ENCODE results near the gene SDK1. TPM values are rescaled to one million over a fixed set of nuclear protein-coding genes. Genes with fewer than 3 reads are reported as not detected.

The SDK1 gene
- total RNA-seq, 1 donor from 2014 or later: 3.9 TPM

DNA sequence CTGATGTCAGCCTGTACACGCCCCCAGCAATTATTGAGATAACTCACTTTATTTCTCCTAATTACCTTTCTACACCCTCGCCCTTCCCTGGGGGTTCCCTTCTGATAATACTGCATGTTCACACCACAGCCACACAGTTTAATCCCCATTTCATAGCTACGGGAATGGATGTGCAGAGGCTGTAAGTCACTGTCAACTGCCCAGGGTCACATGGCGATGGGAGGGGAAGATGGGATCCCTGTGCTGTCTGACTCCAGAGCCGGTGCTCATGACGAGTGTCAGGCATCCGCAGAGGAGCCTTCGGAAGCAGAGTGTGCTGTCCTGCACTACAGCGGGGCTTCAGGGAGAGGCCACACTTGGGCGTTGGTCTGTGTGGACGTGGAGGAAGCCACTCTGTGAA lies 688.7 kb downstream of the SDK1 start:
- TF ChIP-seq, protein P1, sequence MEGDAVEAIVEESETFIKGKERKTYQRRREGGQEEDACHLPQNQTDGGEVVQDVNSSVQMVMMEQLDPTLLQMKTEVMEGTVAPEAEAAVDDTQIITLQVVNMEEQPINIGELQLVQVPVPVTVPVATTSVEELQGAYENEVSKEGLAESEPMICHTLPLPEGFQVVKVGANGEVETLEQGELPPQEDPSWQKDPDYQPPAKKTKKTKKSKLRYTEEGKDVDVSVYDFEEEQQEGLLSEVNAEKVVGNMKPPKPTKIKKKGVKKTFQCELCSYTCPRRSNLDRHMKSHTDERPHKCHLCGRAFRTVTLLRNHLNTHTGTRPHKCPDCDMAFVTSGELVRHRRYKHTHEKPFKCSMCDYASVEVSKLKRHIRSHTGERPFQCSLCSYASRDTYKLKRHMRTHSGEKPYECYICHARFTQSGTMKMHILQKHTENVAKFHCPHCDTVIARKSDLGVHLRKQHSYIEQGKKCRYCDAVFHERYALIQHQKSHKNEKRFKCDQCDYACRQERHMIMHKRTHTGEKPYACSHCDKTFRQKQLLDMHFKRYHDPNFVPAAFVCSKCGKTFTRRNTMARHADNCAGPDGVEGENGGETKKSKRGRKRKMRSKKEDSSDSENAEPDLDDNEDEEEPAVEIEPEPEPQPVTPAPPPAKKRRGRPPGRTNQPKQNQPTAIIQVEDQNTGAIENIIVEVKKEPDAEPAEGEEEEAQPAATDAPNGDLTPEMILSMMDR (IDR thresholded peaks at IDR 0.05; ENCODE audit: insufficient read depth, low read length, poor library complexity, severe bottlenecking): no peak
- no peaks in the 10 kb centered on the region for H3K27me3 ChIP-seq (ENCODE audit: control insufficient read depth, insufficient read depth, low read length)
- no peak overlapping the region for H3K4me3 ChIP-seq (ENCODE audit: low read depth, low read length)
- DNase-seq (ENCODE audit: low read depth): no peak
- no peaks in the 10 kb centered on the region for H3K36me3 ChIP-seq (ENCODE audit: control insufficient read depth, insufficient read depth, low read length)

DNA sequence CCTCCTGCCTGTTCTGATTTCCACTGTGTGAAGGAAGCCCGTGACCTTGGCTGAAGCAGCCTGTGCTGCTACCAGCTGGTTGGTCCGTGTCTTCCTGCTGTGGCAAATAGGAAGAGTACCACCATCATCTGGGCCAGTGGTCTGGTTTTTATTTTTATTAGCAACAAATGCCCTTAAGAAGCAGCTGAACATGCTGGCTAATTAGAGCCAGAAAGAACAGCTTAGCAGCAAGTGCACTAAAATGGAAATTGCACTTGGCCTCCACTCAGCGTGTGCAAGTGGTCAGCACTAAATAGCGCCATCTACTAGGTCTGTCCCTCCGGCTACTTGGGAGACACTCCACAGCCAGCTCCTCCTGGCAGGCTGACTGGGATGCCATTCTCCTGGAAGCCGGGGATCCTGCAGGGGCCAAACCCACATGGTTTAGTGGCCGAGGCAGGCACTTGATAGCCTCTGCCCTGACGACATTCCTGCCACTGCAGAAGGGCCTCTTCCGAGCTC lies 690.7 kb downstream of the SDK1 start:
- DNase-seq (ENCODE audit: low read depth): no peak
- no peaks in the 10 kb centered on the region for H3K27me3 ChIP-seq (ENCODE audit: control insufficient read depth, insufficient read depth, low read length)
- no peak overlapping the region for H3K4me3 ChIP-seq (ENCODE audit: low read depth, low read length)
- no peaks in the 10 kb centered on the region for H3K36me3 ChIP-seq (ENCODE audit: control insufficient read depth, insufficient read depth, low read length)
- TF ChIP-seq, protein P1 (IDR thresholded peaks at IDR 0.05; ENCODE audit: insufficient read depth, low read length, poor library complexity, severe bottlenecking): no peak

DNA sequence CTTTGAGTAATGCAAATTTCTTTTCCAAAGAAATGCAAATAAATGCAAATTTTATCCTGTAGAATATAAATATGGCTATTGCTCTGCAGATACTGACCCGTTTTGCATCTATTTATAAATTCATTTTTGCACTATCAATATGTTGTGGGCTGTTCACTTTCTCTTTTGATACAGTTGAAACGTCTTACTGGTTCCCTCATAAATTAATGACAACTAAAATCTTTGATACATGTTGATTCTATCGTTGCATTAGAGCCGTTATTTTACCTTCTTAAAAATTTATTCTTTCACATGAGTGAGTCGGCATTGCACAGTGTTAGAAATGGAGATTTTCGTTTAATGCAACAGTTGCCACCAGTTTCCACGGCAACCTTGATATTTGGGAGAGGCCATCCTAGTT lies 691.8 kb downstream of the SDK1 start:
- TF ChIP-seq, protein P1 (IDR thresholded peaks at IDR 0.05; ENCODE audit: insufficient read depth, low read length, poor library complexity, severe bottlenecking): no peak
- Histone ChIP-seq H3K4me3 (ENCODE audit: low read depth, low read length) (no peak overlapping the region), H3K36me3 (ENCODE audit: control insufficient read depth, insufficient read depth, low read length) (no peaks in the 10 kb centered on the region), H3K27me3 (ENCODE audit: control insufficient read depth, insufficient read depth, low read length) (no peaks in the 10 kb centered on the region)
- DNase-seq (ENCODE audit: low read depth): no peak

DNA sequence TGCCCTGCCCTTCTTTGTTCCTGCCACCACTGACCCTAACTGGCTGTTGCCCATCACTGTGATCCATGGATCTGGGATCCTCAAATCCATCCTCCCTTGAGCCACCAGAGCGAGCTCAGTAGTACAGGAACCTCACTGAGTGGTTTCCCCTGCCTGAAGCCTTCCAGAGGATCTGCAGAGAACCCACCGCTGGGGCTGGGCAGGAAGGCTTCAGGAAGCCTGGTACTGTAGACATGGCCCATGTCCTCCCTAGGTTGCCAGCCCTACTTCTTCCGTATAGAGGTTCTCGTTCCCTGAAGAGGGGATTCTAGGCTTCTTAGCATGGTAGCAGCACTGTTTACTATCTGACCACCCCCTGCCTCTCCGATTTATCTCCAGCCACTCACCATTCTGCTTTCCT lies 693.7 kb downstream of the SDK1 start:
- no peaks in the 10 kb centered on the region for H3K27me3 ChIP-seq (ENCODE audit: control insufficient read depth, insufficient read depth, low read length)
- H3K4me3 ChIP-seq (ENCODE audit: low read depth, low read length): no peak overlapping the region
- no peaks in the 10 kb centered on the region for H3K36me3 ChIP-seq (ENCODE audit: control insufficient read depth, insufficient read depth, low read length)
- DNase-seq (ENCODE audit: low read depth): no peak
- TF ChIP-seq, protein P1 (IDR thresholded peaks at IDR 0.05; ENCODE audit: insufficient read depth, low read length, poor library complexity, severe bottlenecking): no peak

DNA sequence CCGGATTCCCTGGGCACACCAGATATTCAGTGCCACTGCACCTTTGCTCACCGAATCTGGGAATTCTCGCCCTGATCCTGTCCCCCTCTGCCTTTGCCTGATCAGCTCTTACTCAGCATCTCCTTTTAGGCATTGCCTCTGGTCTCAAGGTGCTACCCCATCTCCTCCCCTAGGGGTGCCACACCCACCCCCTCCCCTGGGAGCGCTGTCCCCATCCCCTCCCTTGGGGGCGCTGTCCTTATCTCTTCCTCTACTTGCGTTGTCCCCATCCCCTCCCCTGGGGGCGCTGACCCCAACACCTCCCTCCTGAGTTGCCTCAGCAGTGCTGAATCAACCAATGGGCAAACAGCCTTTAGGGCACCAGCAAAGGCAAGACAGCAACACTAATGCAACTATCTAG lies 694.1 kb downstream of the SDK1 start:
- Histone ChIP-seq H3K4me3 (ENCODE audit: low read depth, low read length) (no peak overlapping the region), H3K27me3 (ENCODE audit: control insufficient read depth, insufficient read depth, low read length) (no peaks in the 10 kb centered on the region), H3K36me3 (ENCODE audit: control insufficient read depth, insufficient read depth, low read length) (no peaks in the 10 kb centered on the region)
- TF ChIP-seq, protein P1 (IDR thresholded peaks at IDR 0.05; ENCODE audit: insufficient read depth, low read length, poor library complexity, severe bottlenecking): no peak
- no peak for DNase-seq (ENCODE audit: low read depth)

DNA sequence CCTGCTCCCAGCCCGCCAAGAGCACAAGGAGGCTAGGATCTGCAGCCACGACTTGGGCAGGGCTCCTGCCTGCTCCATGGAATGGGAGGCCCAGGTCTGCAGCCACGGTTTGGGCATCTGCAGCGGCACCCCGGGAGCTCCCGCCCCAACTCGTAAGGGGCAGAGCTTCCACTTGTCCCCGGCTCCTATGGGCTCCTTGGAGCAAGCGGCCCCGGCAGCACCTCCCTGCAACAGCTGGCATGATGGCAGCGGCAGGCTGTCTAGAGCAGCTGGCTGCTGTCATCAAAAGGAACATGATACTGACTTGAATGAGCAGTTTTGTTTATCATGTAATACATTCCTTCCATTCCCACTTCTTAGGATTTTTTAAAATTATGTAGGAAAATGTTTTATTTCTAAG lies 697.0 kb downstream of the SDK1 start:
- no peak for DNase-seq (ENCODE audit: low read depth)
- no peak overlapping the region for H3K4me3 ChIP-seq (ENCODE audit: low read depth, low read length)
- TF ChIP-seq, protein P1 (IDR thresholded peaks at IDR 0.05; ENCODE audit: insufficient read depth, low read length, poor library complexity, severe bottlenecking): no peak
- H3K27me3 ChIP-seq (ENCODE audit: control insufficient read depth, insufficient read depth, low read length): no peaks in the 10 kb centered on the region
- H3K36me3 ChIP-seq (ENCODE audit: control insufficient read depth, insufficient read depth, low read length): no peaks in the 10 kb centered on the region

Measured in kidney epithelial cell (primary cell).